ENCODE measurements around the gene ARHGAP4.
A peak's percentile ranks its signal among the peaks of the same experiment; 100 is the strongest.

Gene ARHGAP4

GRCh38 chrX:153879741-153880439, 46.2 kb downstream of the ARHGAP4 start:
- peak overlapping the region; percentile 69 for H3K27ac ChIP-seq (ENCODE audit: low read depth, low read length)

GRCh38 chrX:153878969-153879653, 47.0 kb downstream of the ARHGAP4 start:
- no peak overlapping the region for H2BK120ac ChIP-seq (ENCODE audit: low read depth, low read length)
- H3K23ac ChIP-seq (ENCODE audit: low read length): no peak overlapping the region
- no peak overlapping the region for H3K4me2 ChIP-seq (ENCODE audit: low read length)
- H2AK5ac ChIP-seq (ENCODE audit: low read length): no peak overlapping the region
- no peaks in the 10 kb centered on the region for H3K36me3 ChIP-seq (ENCODE audit: control insufficient read depth, insufficient read depth, low read length)
- H3K79me2 ChIP-seq (ENCODE audit: control insufficient read depth, insufficient read depth, low read length): no peaks in the 10 kb centered on the region
- H3K27ac ChIP-seq (ENCODE audit: low read depth, low read length): peak overlapping the region; percentile 69
- peaks cover 20% of the 10 kb centered on the region for H3K4me1 ChIP-seq (ENCODE audit: control insufficient read depth, low read depth, low read length)
- no peak overlapping the region for H4K5ac ChIP-seq (ENCODE audit: low read length)
- no peaks in the 10 kb centered on the region for H3K27me3 ChIP-seq (ENCODE audit: insufficient read depth, low read length, poor library complexity)
- no peak overlapping the region for H2BK15ac ChIP-seq (replicated peaks; ENCODE audit: low read depth)
- peak overlapping the region; percentile 78 for H3K56ac ChIP-seq (ENCODE audit: low read length)
- H3K4ac ChIP-seq (ENCODE audit: low read depth, low read length): peak overlapping the region; percentile 63
- H3K79me1 ChIP-seq (ENCODE audit: low read length): no peaks in the 10 kb centered on the region
- no CpG with 5 or more reads among the region's 28 CpGs for WGBS (ENCODE audit: extremely low coverage, insufficient coverage, low lambda C conversion rate)
- H3K9ac ChIP-seq (ENCODE audit: low read length): peak overlapping the region; percentile 56
- no peak overlapping the region for H4K8ac ChIP-seq (ENCODE audit: low read depth, low read length)
- DNase-seq: peak; percentile 96
- no peak overlapping the region for H3K18ac ChIP-seq (ENCODE audit: low read length)
- H3K4me3 ChIP-seq (ENCODE audit: low read length): no peak overlapping the region
- peak overlapping the region; percentile 69 for H2BK5ac ChIP-seq (ENCODE audit: low read length)

More at GRCh38 chrX:153879741-153880439, 46.2 kb downstream of the ARHGAP4 start:
- Histone ChIP-seq H3K79me2 (ENCODE audit: control insufficient read depth, insufficient read depth, low read length) (no peaks in the 10 kb centered on the region), H3K18ac (ENCODE audit: low read length) (no peak overlapping the region), H3K4me3 (ENCODE audit: low read length) (no peak overlapping the region), H4K5ac (ENCODE audit: low read length) (no peak overlapping the region), H3K9ac (ENCODE audit: low read length) (peak overlapping the region; percentile 56), H2BK120ac (ENCODE audit: low read depth, low read length) (no peak overlapping the region), H3K4ac (ENCODE audit: low read depth, low read length) (peak overlapping the region; percentile 63), H3K23ac (ENCODE audit: low read length) (no peak overlapping the region), H2BK5ac (ENCODE audit: low read length) (peak overlapping the region; percentile 69), H3K56ac (ENCODE audit: low read length) (peak overlapping the region; percentile 78), H3K27me3 (ENCODE audit: insufficient read depth, low read length, poor library complexity) (no peaks in the 10 kb centered on the region), H4K8ac (ENCODE audit: low read depth, low read length) (no peak overlapping the region), H3K4me2 (ENCODE audit: low read length) (no peak overlapping the region), H3K4me1 (ENCODE audit: control insufficient read depth, low read depth, low read length) (peaks cover 17% of the 10 kb centered on the region), H3K36me3 (ENCODE audit: control insufficient read depth, insufficient read depth, low read length) (no peaks in the 10 kb centered on the region), H2AK5ac (ENCODE audit: low read length) (no peak overlapping the region), H3K79me1 (ENCODE audit: low read length) (no peaks in the 10 kb centered on the region), H2BK15ac (replicated peaks; ENCODE audit: low read depth) (no peak overlapping the region)
- WGBS (ENCODE audit: extremely low coverage, insufficient coverage, low lambda C conversion rate): no CpG with 5 or more reads among the region's 12 CpGs
- DNase-seq: no peak

- Histone ChIP-seq H4K5ac (ENCODE audit: low read length) (no peak overlapping the region), H3K18ac (ENCODE audit: low read length) (peak overlapping the region; percentile 39), H2BK120ac (ENCODE audit: low read depth, low read length) (no peak overlapping the region), H3K79me2 (ENCODE audit: control insufficient read depth, insufficient read depth, low read length) (no peaks in the 10 kb centered on the region), H2BK15ac (replicated peaks; ENCODE audit: low read depth) (no peak overlapping the region), H2AK5ac (ENCODE audit: low read length) (peak overlapping the region; percentile 69), H3K4me1 (ENCODE audit: control insufficient read depth, low read depth, low read length) (peaks cover 20% of the 10 kb centered on the region), H3K56ac (ENCODE audit: low read length) (peak overlapping the region; percentile 80), H2BK5ac (ENCODE audit: low read length) (peak overlapping the region; percentile 85), H3K23ac (ENCODE audit: low read length) (no peak overlapping the region), H3K4ac (ENCODE audit: low read depth, low read length) (no peak overlapping the region), H3K27ac (ENCODE audit: low read depth, low read length) (peak overlapping the region; percentile 64), H3K4me3 (ENCODE audit: low read length) (no peak overlapping the region), H3K9ac (ENCODE audit: low read length) (peak overlapping the region; percentile 54), H3K27me3 (ENCODE audit: insufficient read depth, low read length, poor library complexity) (no peaks in the 10 kb centered on the region), H3K36me3 (ENCODE audit: control insufficient read depth, insufficient read depth, low read length) (no peaks in the 10 kb centered on the region), H4K8ac (ENCODE audit: low read depth, low read length) (no peak overlapping the region), H3K79me1 (ENCODE audit: low read length) (no peaks in the 10 kb centered on the region), H3K4me2 (ENCODE audit: low read length) (no peak overlapping the region)
- no peak for DNase-seq
- no CpG with 5 or more reads among the region's 5 CpGs for WGBS (ENCODE audit: extremely low coverage, insufficient coverage, low lambda C conversion rate)
Observed at GRCh38 chrX:153878345-153878744, 47.7 kb downstream of the ARHGAP4 start.

- no peak overlapping the region for H3K4me2 ChIP-seq (ENCODE audit: low read length)
- peak overlapping the region; percentile 85 for H2BK5ac ChIP-seq (ENCODE audit: low read length)
- H3K27ac ChIP-seq (ENCODE audit: low read depth, low read length): peak overlapping the region; percentile 64
- no peak overlapping the region for H2BK120ac ChIP-seq (ENCODE audit: low read depth, low read length)
- H2AK5ac ChIP-seq (ENCODE audit: low read length): peak overlapping the region; percentile 69
- DNase-seq: no peak
- H3K56ac ChIP-seq (ENCODE audit: low read length): peak overlapping the region; percentile 80
- H3K9ac ChIP-seq (ENCODE audit: low read length): peak overlapping the region; percentile 54
- H3K23ac ChIP-seq (ENCODE audit: low read length): no peak overlapping the region
- no peaks in the 10 kb centered on the region for H3K36me3 ChIP-seq (ENCODE audit: control insufficient read depth, insufficient read depth, low read length)
- no peak overlapping the region for H2BK15ac ChIP-seq (replicated peaks; ENCODE audit: low read depth)
- no peaks in the 10 kb centered on the region for H3K27me3 ChIP-seq (ENCODE audit: insufficient read depth, low read length, poor library complexity)
- H4K8ac ChIP-seq (ENCODE audit: low read depth, low read length): no peak overlapping the region
- H3K79me1 ChIP-seq (ENCODE audit: low read length): no peaks in the 10 kb centered on the region
- H3K18ac ChIP-seq (ENCODE audit: low read length): peak overlapping the region; percentile 39
- H3K4me1 ChIP-seq (ENCODE audit: control insufficient read depth, low read depth, low read length): peaks cover 20% of the 10 kb centered on the region
- no peaks in the 10 kb centered on the region for H3K79me2 ChIP-seq (ENCODE audit: control insufficient read depth, insufficient read depth, low read length)
- H3K4me3 ChIP-seq (ENCODE audit: low read length): no peak overlapping the region
- no CpG with 5 or more reads among the region's 8 CpGs for WGBS (ENCODE audit: extremely low coverage, insufficient coverage, low lambda C conversion rate)
- H4K5ac ChIP-seq (ENCODE audit: low read length): no peak overlapping the region
- H3K4ac ChIP-seq (ENCODE audit: low read depth, low read length): no peak overlapping the region
Observed at GRCh38 chrX:153877571-153878261, 48.3 kb downstream of the ARHGAP4 start.

GRCh38 chrX:153876112-153876491, 50.0 kb downstream of the ARHGAP4 start:
- Histone ChIP-seq H4K8ac (ENCODE audit: low read depth, low read length) (no peak overlapping the region), H3K4me2 (ENCODE audit: low read length) (no peak overlapping the region), H3K56ac (ENCODE audit: low read length) (peak overlapping the region; percentile 35), H2BK120ac (ENCODE audit: low read depth, low read length) (no peak overlapping the region), H3K4me3 (ENCODE audit: low read length) (no peak overlapping the region), H3K23ac (ENCODE audit: low read length) (no peak overlapping the region), H3K27me3 (ENCODE audit: insufficient read depth, low read length, poor library complexity) (no peaks in the 10 kb centered on the region), H3K27ac (ENCODE audit: low read depth, low read length) (no peak overlapping the region), H2BK5ac (ENCODE audit: low read length) (no peak overlapping the region), H3K4me1 (ENCODE audit: control insufficient read depth, low read depth, low read length) (peaks cover 18% of the 10 kb centered on the region), H4K5ac (ENCODE audit: low read length) (no peak overlapping the region), H3K79me1 (ENCODE audit: low read length) (no peaks in the 10 kb centered on the region), H2AK5ac (ENCODE audit: low read length) (no peak overlapping the region), H3K79me2 (ENCODE audit: control insufficient read depth, insufficient read depth, low read length) (no peaks in the 10 kb centered on the region), H3K18ac (ENCODE audit: low read length) (no peak overlapping the region), H2BK15ac (replicated peaks; ENCODE audit: low read depth) (no peak overlapping the region), H3K9ac (ENCODE audit: low read length) (no peak overlapping the region), H3K4ac (ENCODE audit: low read depth, low read length) (no peak overlapping the region), H3K36me3 (ENCODE audit: control insufficient read depth, insufficient read depth, low read length) (no peaks in the 10 kb centered on the region)
- no CpG with 5 or more reads among the region's 3 CpGs for WGBS (ENCODE audit: extremely low coverage, insufficient coverage, low lambda C conversion rate)
- no peak for DNase-seq

Measured in mesendoderm (in vitro differentiated cells).